Fibroblast of lung (primary cell): Measurements from ENCODE around the gene TENM4. TPM values are rescaled to one million over a fixed set of nuclear protein-coding genes. Genes with fewer than 3 reads are reported as not detected.
A peak's percentile ranks its signal among the peaks of the same experiment; 100 is the strongest.

Experiments
- DNase-seq, 2 donors: peaks; one replicate each; pipeline versions ENCODE4 v3.0.0 to v3.0.0-alpha.2; 2010; ENCODE audit warnings: low read depth in 2 of 2
- H2AFZ ChIP-seq: 2 replicates; pipeline ENCODE4 v1.5.1; 2012; ENCODE audit warnings: low read length, control low read depth, inconsistent platforms
- H3K27ac ChIP-seq: 2 replicates; pipeline ENCODE4 v1.5.1; 2011; ENCODE audit warnings: low read length, control low read depth; ENCODE audit not compliant: insufficient read depth
- H3K27me3 ChIP-seq: 2 replicates; pipeline ENCODE4 v1.5.1; 2011; ENCODE audit warnings: mild to moderate bottlenecking, low read length; ENCODE audit not compliant: control insufficient read depth, insufficient read depth
- H3K36me3 ChIP-seq: 2 replicates; pipeline ENCODE4 v1.5.1; 2011; ENCODE audit warnings: low read length; ENCODE audit not compliant: control insufficient read depth, insufficient read depth
- H3K4me1 ChIP-seq: 2 replicates; pipeline ENCODE4 v1.5.1; 2011; ENCODE audit warnings: low read length; ENCODE audit not compliant: control insufficient read depth, insufficient read depth; ENCODE audit errors: extremely low read depth
- H3K4me2 ChIP-seq: 2 replicates; pipeline ENCODE4 v1.5.1; 2011; ENCODE audit warnings: low read length, control low read depth; ENCODE audit not compliant: insufficient read depth; ENCODE audit errors: extremely low read depth
- H3K4me3 ChIP-seq, 4 experiments: fragments of 200-600 bp in 1 of 4; sonication (generic) in 1 of 4; replicated peaks in 1 of 4; 2 replicates each; pipeline ENCODE4 v1.5.1; 2011 to 2016; ENCODE audit warnings: low read length in 4 of 4, low read depth in 3 of 4, mild to moderate bottlenecking in 3 of 4, control low read depth in 2 of 4, inconsistent platforms in 1 of 4, mixed read lengths in 1 of 4; ENCODE audit not compliant: insufficient read depth in 1 of 4; ENCODE audit errors: control extremely low read depth in 1 of 4
- H3K79me2 ChIP-seq: 2 replicates; pipeline ENCODE4 v1.5.1; 2012; ENCODE audit warnings: mild to moderate bottlenecking, low read length, inconsistent platforms; ENCODE audit not compliant: control insufficient read depth, insufficient read depth
- H3K9ac ChIP-seq: 2 replicates; pipeline ENCODE4 v1.5.1; 2011; ENCODE audit warnings: mild to moderate bottlenecking, low read length, control low read depth; ENCODE audit not compliant: insufficient read depth
- H3K9me3 ChIP-seq: 2 replicates; pipeline ENCODE4 v1.5.1; 2012; ENCODE audit warnings: low read depth, low read length; ENCODE audit not compliant: control insufficient read depth, insufficient read depth
- H4K20me1 ChIP-seq: 2 replicates; pipeline ENCODE4 v1.5.1; 2011; ENCODE audit warnings: low read length; ENCODE audit not compliant: control insufficient read depth, insufficient read depth; ENCODE audit errors: extremely low read depth
- EZH2 ChIP-seq: IDR thresholded peaks from 2 replicates; pipeline ENCODE4 v1.5.1; 2012; ENCODE audit warnings: low read length, control low read depth, mild to moderate bottlenecking; ENCODE audit errors: missing control alignments
- polyA plus RNA-seq, 2 donors: library from polyadenylated mRNA; depleted of rRNA in 1 of 2; stranded (reverse) in 1 of 2; unstranded in 1 of 2; fragments of >200 nt; gene quantifications; 2 replicates each; pipeline ENCODE4 v1.2.1, GENCODE V29; 2011 to 2012; ENCODE audit warnings: missing spikeins in 1 of 2
- total RNA-seq: library from RNA; depleted of rRNA; stranded (reverse); fragments of >200 nt; gene quantifications from 2 replicates; pipeline ENCODE4 v1.2.1, GENCODE V29; 2014
- TF ChIP-seq, protein P1 (sequence below), 2 donors: IDR thresholded peaks in 1 of 2; conservative IDR thresholded peaks in 1 of 2; 1 replicate in 1 of 2; 2 replicates in 1 of 2; pipeline ENCODE4 v1.5.1; 2011 to 2012; ENCODE audit warnings: low read length in 2 of 2, control low read depth in 1 of 2, inconsistent platforms in 1 of 2, low read depth in 1 of 2, mild to moderate bottlenecking in 1 of 2

Gene TENM4
- total and polyA plus RNA-seq, 2 donors (not counting 1 experiment from before 2014, with no cell fraction given) = 4.6 to 48.4 TPM

DNA sequence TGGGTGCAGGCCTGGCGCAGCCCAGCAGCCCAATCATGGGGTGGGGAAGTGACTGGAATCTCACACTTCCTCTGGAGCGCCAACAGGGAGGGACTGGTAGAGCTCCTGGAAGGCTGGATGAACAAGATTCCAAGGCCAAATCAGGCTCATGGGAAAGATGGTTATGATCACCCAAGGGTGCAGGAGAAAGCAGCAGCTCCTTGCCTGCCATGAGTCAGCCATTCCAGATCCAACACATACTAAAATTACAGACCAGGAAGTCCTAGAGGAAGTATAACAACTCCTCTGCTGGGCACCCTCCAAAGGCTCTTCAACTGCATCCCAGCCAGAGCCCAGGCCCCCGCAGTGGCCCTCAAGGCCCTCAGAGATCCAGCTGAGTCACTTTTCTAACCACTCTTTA, 427.3 kb downstream of the TENM4 start:
- no peaks in the 10 kb centered on the region for H3K27me3 ChIP-seq
- H3K9me3 ChIP-seq = no peaks in the 10 kb centered on the region
- peak; percentile 19 to 30 for DNase-seq
- no peaks in the 10 kb centered on the region for H3K79me2 ChIP-seq
- no peaks in the 10 kb centered on the region for H3K36me3 ChIP-seq
- no peak overlapping the region for H3K27ac ChIP-seq
- H3K9ac ChIP-seq = no peak overlapping the region
- no peak overlapping the region for H2AFZ ChIP-seq
- H4K20me1 ChIP-seq = no peaks in the 10 kb centered on the region
- H3K4me2 ChIP-seq = no peak overlapping the region
- TF ChIP-seq, protein P1, sequence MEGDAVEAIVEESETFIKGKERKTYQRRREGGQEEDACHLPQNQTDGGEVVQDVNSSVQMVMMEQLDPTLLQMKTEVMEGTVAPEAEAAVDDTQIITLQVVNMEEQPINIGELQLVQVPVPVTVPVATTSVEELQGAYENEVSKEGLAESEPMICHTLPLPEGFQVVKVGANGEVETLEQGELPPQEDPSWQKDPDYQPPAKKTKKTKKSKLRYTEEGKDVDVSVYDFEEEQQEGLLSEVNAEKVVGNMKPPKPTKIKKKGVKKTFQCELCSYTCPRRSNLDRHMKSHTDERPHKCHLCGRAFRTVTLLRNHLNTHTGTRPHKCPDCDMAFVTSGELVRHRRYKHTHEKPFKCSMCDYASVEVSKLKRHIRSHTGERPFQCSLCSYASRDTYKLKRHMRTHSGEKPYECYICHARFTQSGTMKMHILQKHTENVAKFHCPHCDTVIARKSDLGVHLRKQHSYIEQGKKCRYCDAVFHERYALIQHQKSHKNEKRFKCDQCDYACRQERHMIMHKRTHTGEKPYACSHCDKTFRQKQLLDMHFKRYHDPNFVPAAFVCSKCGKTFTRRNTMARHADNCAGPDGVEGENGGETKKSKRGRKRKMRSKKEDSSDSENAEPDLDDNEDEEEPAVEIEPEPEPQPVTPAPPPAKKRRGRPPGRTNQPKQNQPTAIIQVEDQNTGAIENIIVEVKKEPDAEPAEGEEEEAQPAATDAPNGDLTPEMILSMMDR (conservative IDR thresholded peaks at IDR 0.05 in 1 of 2, IDR thresholded peaks at IDR 0.05 in 1 of 2; ENCODE audit: low read depth in 1 of 2, low read length in 2 of 2) = no peak
- no peak for TF ChIP-seq EZH2
- no peaks in the 10 kb centered on the region for H3K4me1 ChIP-seq
- no peak overlapping the region for H3K4me3 ChIP-seq

DNA sequence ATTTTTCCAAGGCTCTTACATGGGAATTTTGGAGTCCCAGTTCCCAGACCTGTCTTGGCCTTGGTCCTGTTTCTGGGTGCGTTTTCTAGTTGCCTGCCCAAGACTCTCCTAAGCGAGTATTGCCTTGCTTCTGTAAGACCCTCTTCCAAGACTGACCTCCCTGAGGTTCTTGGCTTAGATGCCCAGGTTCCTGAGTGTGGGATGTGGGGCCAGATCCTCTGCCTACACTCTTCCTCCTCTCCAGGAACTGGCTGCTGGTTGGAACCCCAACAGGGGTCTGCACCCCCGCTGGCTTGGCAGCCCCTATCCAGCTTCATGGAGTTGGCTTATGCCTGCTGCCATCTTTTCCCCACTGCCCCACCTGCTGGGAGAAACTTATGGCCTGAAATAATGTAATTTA, 429.5 kb downstream of the TENM4 start:
- DNase-seq = no peak
- H4K20me1 ChIP-seq = no peaks in the 10 kb centered on the region
- H3K27me3 ChIP-seq = no peaks in the 10 kb centered on the region
- no peak overlapping the region for H3K9ac ChIP-seq
- H3K27ac ChIP-seq = no peak overlapping the region
- no peaks in the 10 kb centered on the region for H3K36me3 ChIP-seq
- H3K4me1 ChIP-seq = no peaks in the 10 kb centered on the region
- no peak overlapping the region for H3K4me2 ChIP-seq
- H2AFZ ChIP-seq = no peak overlapping the region
- no peak for TF ChIP-seq EZH2
- TF ChIP-seq, protein P1 (conservative IDR thresholded peaks at IDR 0.05 in 1 of 2, IDR thresholded peaks at IDR 0.05 in 1 of 2; ENCODE audit: low read depth in 1 of 2, low read length in 2 of 2) = no peak
- H3K9me3 ChIP-seq = no peaks in the 10 kb centered on the region
- no peak overlapping the region for H3K4me3 ChIP-seq
- no peaks in the 10 kb centered on the region for H3K79me2 ChIP-seq

DNA sequence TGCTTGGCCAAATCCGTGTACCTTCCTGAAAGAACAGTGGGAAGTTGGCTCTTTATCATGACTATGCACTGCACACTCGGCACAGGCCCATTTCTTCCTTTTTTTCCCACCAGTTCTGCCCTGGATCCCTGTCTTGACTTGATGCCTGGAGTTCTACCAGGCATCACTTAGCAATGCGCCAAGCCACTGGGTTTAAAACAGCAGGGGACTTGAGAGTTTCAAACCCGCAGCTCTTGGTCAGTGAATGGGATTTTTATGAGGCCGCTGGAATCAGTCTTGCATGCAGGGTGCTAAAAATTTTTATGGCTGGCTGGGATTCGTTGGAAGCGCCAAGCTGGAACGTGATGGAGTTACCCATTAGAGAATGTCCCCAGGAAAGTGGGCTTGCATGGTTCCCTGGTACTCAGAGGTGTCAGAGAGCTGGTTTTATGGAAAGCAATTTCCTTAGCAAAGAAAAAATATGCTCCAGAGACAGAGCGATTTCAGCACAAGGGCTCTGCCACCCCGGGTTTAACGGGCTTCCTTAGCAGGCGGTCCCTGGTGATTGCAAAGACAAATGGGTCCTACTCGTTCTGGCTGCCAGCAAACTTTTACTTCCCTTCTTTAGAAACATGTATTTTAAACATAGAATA, 432.9 kb downstream of the TENM4 start:
- Histone ChIP-seq H3K79me2 (no peaks in the 10 kb centered on the region), H3K27me3 (no peaks in the 10 kb centered on the region), H3K4me1 (no peaks in the 10 kb centered on the region), H3K9ac (no peak overlapping the region), H2AFZ (no peak overlapping the region), H4K20me1 (no peaks in the 10 kb centered on the region), H3K36me3 (no peaks in the 10 kb centered on the region), H3K27ac (no peak overlapping the region), H3K9me3 (no peaks in the 10 kb centered on the region), H3K4me3 (no peak overlapping the region), H3K4me2 (no peak overlapping the region)
- DNase-seq = no peak
- TF ChIP-seq, protein P1 (conservative IDR thresholded peaks at IDR 0.05 in 1 of 2, IDR thresholded peaks at IDR 0.05 in 1 of 2; ENCODE audit: low read depth in 1 of 2, low read length in 2 of 2) = no peak
- TF ChIP-seq EZH2 = no peak
